HEK293T (cell line): ENCODE data around the gene SIGLEC6.

Source experiments
- ARNT ChIP-seq: fragments of 450-650 bp; IDR thresholded peaks from 2 replicates; pipeline ENCODE4 v1.6.1; 2017; ENCODE audit warnings: mild to moderate bottlenecking
- SUZ12 ChIP-seq: fragments of 450-650 bp; IDR thresholded peaks from 2 replicates; pipeline ENCODE4 v1.6.1; 2016; ENCODE audit warnings: mild to moderate bottlenecking

DNA sequence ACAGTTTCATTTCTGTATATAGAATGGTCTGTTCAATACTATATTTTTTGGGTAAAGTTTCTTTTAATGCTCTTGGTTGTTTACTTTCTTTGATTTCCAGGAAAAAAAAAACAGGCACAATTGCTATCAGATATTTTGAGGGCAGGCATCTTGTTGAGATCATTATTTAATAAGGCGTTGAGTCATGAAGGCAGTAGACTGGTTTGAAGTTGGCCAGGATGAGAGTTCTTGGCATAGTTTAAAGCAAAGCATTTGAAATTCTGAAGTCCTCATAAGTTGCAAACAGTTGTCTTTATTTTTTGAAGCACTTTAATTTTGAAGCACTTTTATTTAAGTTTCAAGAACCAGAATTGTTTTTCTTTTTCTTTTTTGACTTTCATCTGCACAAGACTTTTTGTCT is 37.0 kb upstream of the SIGLEC6 start:
- no peak for TF ChIP-seq ARNT
- no peak for TF ChIP-seq SUZ12
